ENCODE data around the gene TMPRSS7.
"Not testable (repeated sequence)": the region's sequence is repeated elsewhere in the genome, so short reads cannot be mapped to it uniquely, and the experiment has no call there.

The TMPRSS7 gene

DNA sequence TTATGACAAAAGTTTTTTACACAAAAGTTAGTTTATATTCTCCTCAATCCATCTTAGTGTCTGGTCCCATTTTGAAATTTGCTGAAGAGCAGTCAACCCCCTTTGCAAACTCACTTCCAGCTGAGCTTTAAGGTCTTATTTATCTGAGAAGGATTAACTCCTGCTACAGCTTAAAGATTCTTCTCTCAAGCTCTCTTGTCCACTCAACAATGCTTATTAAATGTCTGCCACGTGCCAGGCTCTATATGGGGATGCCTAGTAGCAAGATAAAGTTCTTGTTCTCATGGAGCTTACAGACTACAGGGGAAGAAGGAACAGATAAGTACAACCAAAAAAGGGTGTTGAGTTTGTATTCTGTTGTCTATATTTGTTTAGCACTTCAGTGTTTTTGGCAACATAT, 18.7 kb downstream of the TMPRSS7 start:
- Histone ChIP-seq H3K27ac (no peak overlapping the region), H3K9me3 (ENCODE audit: severe bottlenecking) (no peaks in the 10 kb centered on the region), H3K27me3 (ENCODE audit: insufficient read depth, low read depth, severe bottlenecking) (no peaks in the 10 kb centered on the region), H3K4me3 (ENCODE audit: low read depth, low read length) (no peak overlapping the region), H3K36me3 (no peaks in the 10 kb centered on the region)
- peak; percentile 39 for DNase-seq
- TF ChIP-seq, protein P1, sequence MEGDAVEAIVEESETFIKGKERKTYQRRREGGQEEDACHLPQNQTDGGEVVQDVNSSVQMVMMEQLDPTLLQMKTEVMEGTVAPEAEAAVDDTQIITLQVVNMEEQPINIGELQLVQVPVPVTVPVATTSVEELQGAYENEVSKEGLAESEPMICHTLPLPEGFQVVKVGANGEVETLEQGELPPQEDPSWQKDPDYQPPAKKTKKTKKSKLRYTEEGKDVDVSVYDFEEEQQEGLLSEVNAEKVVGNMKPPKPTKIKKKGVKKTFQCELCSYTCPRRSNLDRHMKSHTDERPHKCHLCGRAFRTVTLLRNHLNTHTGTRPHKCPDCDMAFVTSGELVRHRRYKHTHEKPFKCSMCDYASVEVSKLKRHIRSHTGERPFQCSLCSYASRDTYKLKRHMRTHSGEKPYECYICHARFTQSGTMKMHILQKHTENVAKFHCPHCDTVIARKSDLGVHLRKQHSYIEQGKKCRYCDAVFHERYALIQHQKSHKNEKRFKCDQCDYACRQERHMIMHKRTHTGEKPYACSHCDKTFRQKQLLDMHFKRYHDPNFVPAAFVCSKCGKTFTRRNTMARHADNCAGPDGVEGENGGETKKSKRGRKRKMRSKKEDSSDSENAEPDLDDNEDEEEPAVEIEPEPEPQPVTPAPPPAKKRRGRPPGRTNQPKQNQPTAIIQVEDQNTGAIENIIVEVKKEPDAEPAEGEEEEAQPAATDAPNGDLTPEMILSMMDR (IDR thresholded peaks at IDR 0.05; ENCODE audit: low read depth, low read length) = no peak

DNA sequence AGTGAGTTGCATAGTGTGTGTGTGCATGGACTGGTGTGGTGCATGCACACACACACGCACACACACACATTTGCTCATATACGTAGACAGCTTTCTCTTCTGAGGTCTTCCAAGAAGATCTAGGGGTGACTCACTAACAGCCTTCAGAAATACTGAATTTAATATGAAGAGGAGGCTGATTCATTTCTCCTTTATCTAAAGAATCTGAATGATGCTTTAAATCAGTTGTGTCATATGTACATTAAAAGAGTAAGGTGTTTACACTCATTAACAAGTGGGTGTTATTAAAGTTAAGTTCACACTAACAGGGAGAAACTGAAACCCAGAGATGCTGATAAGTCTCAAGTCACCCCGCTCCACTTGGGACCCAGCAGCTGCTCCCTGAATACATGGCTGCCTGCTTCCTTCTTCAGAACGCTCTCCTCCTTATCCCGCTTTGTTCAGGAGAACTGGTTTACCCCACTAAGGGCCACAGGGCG, 22.0 kb downstream of the TMPRSS7 start:
- no peak for DNase-seq
- TF ChIP-seq, protein P1 (IDR thresholded peaks at IDR 0.05; ENCODE audit: low read depth, low read length) = no peak
- Histone ChIP-seq H3K9me3 (ENCODE audit: severe bottlenecking) (no peaks in the 10 kb centered on the region), H3K36me3 (no peaks in the 10 kb centered on the region), H3K4me3 (ENCODE audit: low read depth, low read length) (no peak overlapping the region), H3K27ac (no peak overlapping the region), H3K27me3 (ENCODE audit: insufficient read depth, low read depth, severe bottlenecking) (no peaks in the 10 kb centered on the region)

DNA sequence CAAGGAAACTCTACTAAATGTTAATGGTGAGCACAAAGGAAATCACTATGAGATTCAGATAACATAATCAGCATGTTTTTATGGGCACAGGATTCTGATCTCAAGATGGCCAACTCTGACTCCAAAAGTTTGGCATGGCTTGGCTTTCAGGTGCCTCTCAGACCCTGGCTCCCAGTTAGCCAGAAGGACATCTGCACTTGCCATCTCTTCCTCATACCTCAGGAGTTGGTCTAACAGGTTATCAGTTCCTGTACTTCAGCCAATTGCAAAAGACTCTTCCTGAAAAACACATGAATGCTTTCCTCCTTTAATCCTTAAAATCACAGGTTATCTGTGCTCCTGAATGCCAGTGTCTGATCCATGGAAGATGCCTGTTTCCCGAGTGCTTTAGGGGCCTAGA, 25.0 kb downstream of the TMPRSS7 start:
- no peak overlapping the region for H3K27ac ChIP-seq
- no peak overlapping the region for H3K4me3 ChIP-seq (ENCODE audit: low read depth, low read length)
- no peaks in the 10 kb centered on the region for H3K36me3 ChIP-seq
- TF ChIP-seq, protein P1 (IDR thresholded peaks at IDR 0.05; ENCODE audit: low read depth, low read length) = no peak
- no peaks in the 10 kb centered on the region for H3K9me3 ChIP-seq (ENCODE audit: severe bottlenecking)
- DNase-seq = no peak
- H3K27me3 ChIP-seq (ENCODE audit: insufficient read depth, low read depth, severe bottlenecking) = no peaks in the 10 kb centered on the region

DNA sequence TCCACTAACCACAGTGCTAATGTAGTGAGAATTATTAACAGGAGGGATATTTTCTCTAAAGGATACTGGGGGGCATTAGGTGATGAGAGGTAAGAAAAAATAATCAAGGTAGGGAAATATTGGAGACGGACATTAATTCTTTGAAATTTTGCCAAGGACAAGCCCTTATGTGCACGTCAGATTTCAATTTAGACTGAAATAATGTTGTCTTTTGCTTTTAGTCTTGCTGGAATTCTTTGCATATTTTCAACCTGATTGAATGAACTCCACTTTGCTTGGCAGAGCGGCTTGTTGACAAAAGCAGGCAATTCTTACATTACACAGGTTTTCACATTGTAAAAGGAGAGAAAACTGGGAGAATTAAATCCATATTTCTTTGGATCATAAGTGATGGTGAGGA, 26.6 kb downstream of the TMPRSS7 start:
- no peak overlapping the region for H3K27ac ChIP-seq
- no peaks in the 10 kb centered on the region for H3K27me3 ChIP-seq (ENCODE audit: insufficient read depth, low read depth, severe bottlenecking)
- no peak overlapping the region for H3K4me3 ChIP-seq (ENCODE audit: low read depth, low read length)
- TF ChIP-seq, protein P1 (IDR thresholded peaks at IDR 0.05; ENCODE audit: low read depth, low read length) = no peak
- no peak for DNase-seq
- H3K36me3 ChIP-seq = no peaks in the 10 kb centered on the region
- no peaks in the 10 kb centered on the region for H3K9me3 ChIP-seq (ENCODE audit: severe bottlenecking)

DNA sequence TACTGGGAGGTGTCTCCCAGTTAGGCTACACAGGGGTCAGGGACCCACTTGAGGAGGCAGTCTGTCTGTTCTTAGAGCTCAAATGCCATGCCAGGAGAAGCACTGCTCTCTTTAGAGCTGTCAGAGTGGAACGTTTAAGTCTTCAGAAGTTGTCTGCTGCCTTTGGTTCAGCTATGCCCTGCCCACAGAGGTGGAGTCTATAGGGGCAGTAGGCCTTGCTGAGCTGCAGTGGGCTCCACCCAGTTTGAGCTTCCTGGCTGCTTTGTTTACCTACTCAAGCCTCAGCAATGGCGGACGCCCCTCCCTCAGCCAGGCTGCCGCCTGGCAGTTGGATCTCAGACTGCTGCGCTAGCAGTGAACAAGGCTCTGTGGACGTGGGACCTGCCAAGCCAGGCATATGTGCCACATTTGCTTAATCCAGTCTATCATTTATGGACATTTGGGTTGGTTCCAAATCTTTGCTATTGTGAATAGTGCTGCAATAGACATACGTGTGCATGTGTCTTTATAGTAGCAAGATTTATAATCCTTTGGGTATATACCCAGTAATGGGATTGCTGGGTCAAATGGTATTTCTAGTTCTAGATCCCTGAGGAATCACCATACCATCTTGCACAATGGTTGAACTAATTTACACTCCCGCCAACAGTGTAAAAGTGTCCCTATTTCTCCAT, 38.0 kb downstream of the TMPRSS7 start:
- not testable (repeated sequence) for H3K9me3 ChIP-seq (ENCODE audit: severe bottlenecking); H3K27me3 ChIP-seq (ENCODE audit: insufficient read depth, low read depth, severe bottlenecking); H3K4me3 ChIP-seq (ENCODE audit: low read depth, low read length); H3K36me3 ChIP-seq; DNase-seq; H3K27ac ChIP-seq

DNA sequence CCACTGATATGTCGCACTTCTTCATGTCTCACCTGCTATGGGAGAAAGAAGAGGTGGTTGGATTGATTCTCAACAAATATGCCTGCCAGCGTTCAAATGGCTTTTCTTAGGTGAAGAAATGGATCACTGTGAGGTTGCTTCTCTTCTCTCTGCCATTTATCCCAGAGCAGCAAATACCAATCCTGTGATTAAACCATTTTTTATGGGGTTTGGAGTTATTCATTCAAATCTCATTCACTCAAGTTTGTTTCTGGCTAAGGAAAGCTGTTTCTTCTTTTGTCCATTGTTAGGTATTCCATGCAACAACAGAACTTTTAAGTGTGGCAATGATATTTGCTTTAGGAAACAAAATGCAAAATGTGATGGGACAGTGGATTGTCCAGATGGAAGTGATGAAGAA, 39.5 kb downstream of the TMPRSS7 start:
- Histone ChIP-seq H3K9me3 (ENCODE audit: severe bottlenecking) (no peaks in the 10 kb centered on the region), H3K36me3 (no peaks in the 10 kb centered on the region), H3K27ac (no peak overlapping the region), H3K4me3 (ENCODE audit: low read depth, low read length) (no peak overlapping the region), H3K27me3 (ENCODE audit: insufficient read depth, low read depth, severe bottlenecking) (no peaks in the 10 kb centered on the region)
- TF ChIP-seq, protein P1 (IDR thresholded peaks at IDR 0.05; ENCODE audit: low read depth, low read length) = no peak
- no peak for DNase-seq
